GM12878 (cell line): ENCODE data around the gene EHD1. TPM values are rescaled to one million over a fixed set of nuclear protein-coding genes. Genes with fewer than 3 reads are reported as not detected.

ENCODE experiments used
- ATAC-seq: fragments of 200-7000 bp; cut with Tn5 transposase; 3 replicates; pipeline ENCODE4 v1.9.1; 2020; ENCODE audit warnings: mild to moderate bottlenecking, moderate library complexity
- BruUV-seq: library from RNA; stranded (reverse); fragments of 400-500 nt; replicated peaks from 2 replicates; lab custom pipeline; 2021; lab: Mats Ljungman, UMichigan
- CTCF ChIA-PET: fragments of 300-600 bp; sonication (Branson Sonifier 250); formaldehyde crosslinking; extraction: SDS; loops from one replicate; lab custom pipeline; 2021; ENCODE audit warnings: inconsistent platforms; lab: Yijun Ruan, JAX
- POLR2A ChIA-PET: fragments of 350-600 bp; formaldehyde crosslinking; extraction: SDS; loops from one replicate; lab custom pipeline; 2021; ENCODE audit warnings: inconsistent platforms; lab: Charles Lee
- RAD21 ChIA-PET: fragments of 300-600 bp; sonication (Branson Sonifier 250); formaldehyde crosslinking; loops from one replicate; lab custom pipeline; 2023; ENCODE audit warnings: antibody characterized with exemption; ENCODE audit not compliant: unreplicated experiment; lab: Charles Lee
- SMC1A ChIA-PET: fragments of 300-600 bp; sonication (Branson Sonifier 250); formaldehyde crosslinking; loops from one replicate; lab custom pipeline; 2023; ENCODE audit not compliant: unreplicated experiment, uncharacterized antibody; lab: Charles Lee
- DNase-seq: peaks from one replicate; pipeline ENCODE4 v3.0.0-alpha.2; 2011; ENCODE audit warnings: low read depth, low spot score
- FAIRE-seq: peaks from 3 replicates; lab custom pipeline; 2011; peaks lifted over from hg19 to GRCh38; lab: Jason Lieb, UNC
- H2AFZ ChIP-seq: 2 replicates; pipeline ENCODE4 v1.6.0; 2011; ENCODE audit warnings: low read depth, low read length, control low read depth; ENCODE audit not compliant: control insufficient read depth
- H3K27ac ChIP-seq: 2 replicates; pipeline ENCODE4 v1.5.1; 2011; ENCODE audit warnings: control low read depth; ENCODE audit not compliant: control insufficient read depth, insufficient read depth
- H3K27me3 ChIP-seq, 2 experiments: replicated peaks in 1 of 2; 2 replicates each; pipeline versions ENCODE4 v1.6.0 to v1.6.1; 2011; ENCODE audit warnings: low read length in 1 of 2; ENCODE audit not compliant: control insufficient read depth in 2 of 2, insufficient read depth in 2 of 2
- H3K36me3 ChIP-seq, 2 experiments: 2 replicates each; pipeline ENCODE4 v1.5.1; 2011; ENCODE audit warnings: low read length in 1 of 2; ENCODE audit not compliant: control insufficient read depth in 2 of 2, insufficient read depth in 2 of 2
- H3K4me1 ChIP-seq: 2 replicates; pipeline ENCODE4 v1.6.1; 2011; ENCODE audit warnings: mild to moderate bottlenecking, low read length, moderate library complexity, mixed read lengths; ENCODE audit not compliant: control insufficient read depth, insufficient read depth
- H3K4me2 ChIP-seq: 2 replicates; pipeline ENCODE4 v1.6.0; 2011; ENCODE audit warnings: control low read depth; ENCODE audit not compliant: control insufficient read depth, insufficient read depth
- H3K4me3 ChIP-seq: fragments of 200-600 bp; sonication (generic); 2 replicates; pipeline ENCODE4 v1.5.1; 2016
- H3K79me2 ChIP-seq: 2 replicates; pipeline ENCODE4 v1.6.0; 2011; ENCODE audit warnings: low read length; ENCODE audit not compliant: control insufficient read depth, insufficient read depth
- H3K9ac ChIP-seq: 2 replicates; pipeline ENCODE4 v1.8.0; 2011; ENCODE audit warnings: low read length, control low read depth, mixed read lengths; ENCODE audit not compliant: control insufficient read depth, insufficient read depth
- H3K9me3 ChIP-seq: replicated peaks from 3 replicates; pipeline ENCODE4 v1.5.1; 2011; ENCODE audit warnings: mild to moderate bottlenecking, low read length; ENCODE audit not compliant: control insufficient read depth, insufficient read depth
- H4K20me1 ChIP-seq: 2 replicates; pipeline ENCODE4 v1.6.0; 2011; ENCODE audit not compliant: control insufficient read depth, insufficient read depth
- BACH1 ChIP-seq: fragments of 450-650 bp; IDR thresholded peaks from 2 replicates; pipeline ENCODE4 v1.6.1; 2017; ENCODE audit warnings: mild to moderate bottlenecking, borderline replicate concordance
- BHLHE40 ChIP-seq, 2 experiments: fragments of 450-650 bp in 1 of 2; IDR thresholded peaks; 2 replicates each; pipeline ENCODE4 v1.6.1; 2011 to 2017; ENCODE audit warnings: low read depth in 2 of 2, borderline replicate concordance in 1 of 2, improper control_type of control experiment in 1 of 2, low read length in 1 of 2, mild to moderate bottlenecking in 1 of 2
- CREM ChIP-seq: IDR thresholded peaks from 2 replicates; pipeline ENCODE4 v1.6.1; 2014; ENCODE audit warnings: antibody characterized with exemption, low read depth
- HDAC6 ChIP-seq: fragments of 200-600 bp; sonication (generic); IDR thresholded peaks from one replicate; pipeline ENCODE4 v1.8.0; 2017; ENCODE audit warnings: antibody characterized with exemption; ENCODE audit not compliant: unreplicated experiment
- IKZF2 ChIP-seq, 2 experiments: fragments of 450-650 bp; IDR thresholded peaks; 2 replicates each; pipeline ENCODE4 v1.6.1; 2017; ENCODE audit warnings: mild to moderate bottlenecking in 2 of 2, moderate library complexity in 2 of 2
- POLR2A ChIP-seq: IDR thresholded peaks from 2 replicates; pipeline ENCODE4 v1.6.1; 2011; ENCODE audit warnings: low read depth, mild to moderate bottlenecking, low read length
- SREBF1 ChIP-seq: IDR thresholded peaks from 2 replicates; pipeline ENCODE4 v1.6.1; 2012; ENCODE audit warnings: mild to moderate bottlenecking, low read length
- YY1 ChIP-seq: IDR thresholded peaks from 2 replicates; pipeline ENCODE4 v1.6.1; 2011; ENCODE audit warnings: low read depth, mild to moderate bottlenecking, low read length
- ZZZ3 ChIP-seq: IDR thresholded peaks from 2 replicates; pipeline ENCODE4 v1.6.1; 2011; ENCODE audit warnings: low read depth; ENCODE audit not compliant: control insufficient read depth, insufficient read length
- WGBS: methylation state at CpG from one replicate; pipeline ENCODE4 v1.1.6; 2016; ENCODE audit warnings: low lambda C conversion rate; ENCODE audit not compliant: insufficient replicate concordance, insufficient coverage; ENCODE audit errors: missing lambda C conversion rate; 5-methylcytosine and 5-hydroxymethylcytosine counted together
- in situ Hi-C: fragments of 300-500 bp; cut with MboI; formaldehyde crosslinking; loops from 9 replicates; pipeline ENCODE4 v1.14.3; 2018; ENCODE audit warnings: mixed read lengths
- intact Hi-C: fragments of 100-400 bp; cut with micrococcal nuclease; formaldehyde crosslinking; loops from one replicate; pipeline ENCODE4 v1.14.2; 2022; ENCODE audit not compliant: unreplicated experiment
- polyA plus RNA-seq, 11 experiments: library from polyadenylated mRNA; depleted of rRNA in 4 of 11; unstranded in 6 of 11; stranded (reverse) in 5 of 11; fragments of >200 nt; fragmentation: Nextera tagmentation in 4 of 11; fragmentation: Illumina TruSeq in 1 of 11; extraction: Ambion mirVana in 4 of 11; extraction: Trizol in 1 of 11; gene quantifications; 1 replicate in 1 of 11; 2 replicates in 10 of 11; pipeline versions ENCODE4 v1.2.1 to v1.2.3, GENCODE V29; 2011 to 2016; ENCODE audit warnings: inconsistent platforms in 2 of 11, missing spikeins in 2 of 11, low read depth in 1 of 11
- total RNA-seq, 4 experiments: library from RNA; depleted of rRNA in 3 of 4; stranded (reverse); fragments of >200 nt in 3 of 4; fragmentation: Illumina TruSeq in 1 of 4; extraction: Trizol in 1 of 4; gene quantifications; 2 replicates each; pipeline versions ENCODE4 v1.2.1 to v1.2.3, GENCODE V29; 2013 to 2021
- TF ChIP-seq, protein P1 (sequence below): IDR thresholded peaks from 2 replicates; pipeline ENCODE4 v1.6.1; 2012; ENCODE audit warnings: low read depth, low read length, improper control_type of control experiment
- TF ChIP-seq, protein P2 (sequence below): IDR thresholded peaks from 2 replicates; pipeline ENCODE4 v1.6.1; 2012; ENCODE audit warnings: mild to moderate bottlenecking, low read depth, low read length

Gene EHD1
- total and polyA plus RNA-seq, 10 of the 15 experiments (the other 5 are each of a cell fraction or from before 2014, with no cell fraction given), result 1.0 to 165 (median 66.5) TPM

DNA sequence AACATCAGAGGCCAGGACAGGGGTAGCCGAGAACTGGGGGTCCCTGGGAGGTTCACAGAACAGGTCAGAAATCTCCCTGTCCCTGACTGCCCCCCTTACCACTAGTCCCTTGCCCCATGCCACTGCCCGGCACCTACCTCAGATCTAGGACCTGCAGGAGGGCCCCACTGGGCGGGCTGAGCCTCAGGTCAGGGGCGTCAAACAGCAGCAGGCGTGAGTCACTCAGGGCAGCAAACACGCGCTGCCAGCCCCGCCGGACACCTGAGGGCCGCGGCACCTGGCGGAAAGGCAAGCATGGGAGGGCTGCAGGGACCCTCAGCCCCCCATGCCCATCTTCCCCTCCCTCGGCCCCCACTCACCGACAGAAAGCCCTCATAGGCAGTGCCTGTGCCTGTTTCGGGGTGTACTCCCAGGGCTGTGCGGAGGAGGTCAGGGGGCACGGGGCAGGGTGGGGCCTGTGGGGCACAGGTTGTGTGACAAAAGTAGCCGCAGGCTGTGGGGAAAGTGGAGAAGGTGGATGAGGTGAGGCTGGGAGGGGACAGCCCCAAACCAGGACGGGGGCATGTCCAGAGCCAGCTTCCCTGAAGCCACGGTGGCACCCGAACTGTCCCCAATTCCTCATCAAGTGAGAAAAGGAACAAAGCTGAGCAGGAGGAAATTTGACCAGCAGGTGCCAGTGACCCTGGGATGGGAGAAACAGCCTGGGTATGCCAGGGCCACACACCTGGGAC, 45.8 kb downstream of the EHD1 start (continued):
- TF ChIP-seq, protein P1, sequence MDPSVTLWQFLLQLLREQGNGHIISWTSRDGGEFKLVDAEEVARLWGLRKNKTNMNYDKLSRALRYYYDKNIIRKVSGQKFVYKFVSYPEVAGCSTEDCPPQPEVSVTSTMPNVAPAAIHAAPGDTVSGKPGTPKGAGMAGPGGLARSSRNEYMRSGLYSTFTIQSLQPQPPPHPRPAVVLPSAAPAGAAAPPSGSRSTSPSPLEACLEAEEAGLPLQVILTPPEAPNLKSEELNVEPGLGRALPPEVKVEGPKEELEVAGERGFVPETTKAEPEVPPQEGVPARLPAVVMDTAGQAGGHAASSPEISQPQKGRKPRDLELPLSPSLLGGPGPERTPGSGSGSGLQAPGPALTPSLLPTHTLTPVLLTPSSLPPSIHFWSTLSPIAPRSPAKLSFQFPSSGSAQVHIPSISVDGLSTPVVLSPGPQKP, result no peak
- TF ChIP-seq YY1 (no peak), ZZZ3 (no peak), BACH1 (no peak), CREM (no peak)

DNA sequence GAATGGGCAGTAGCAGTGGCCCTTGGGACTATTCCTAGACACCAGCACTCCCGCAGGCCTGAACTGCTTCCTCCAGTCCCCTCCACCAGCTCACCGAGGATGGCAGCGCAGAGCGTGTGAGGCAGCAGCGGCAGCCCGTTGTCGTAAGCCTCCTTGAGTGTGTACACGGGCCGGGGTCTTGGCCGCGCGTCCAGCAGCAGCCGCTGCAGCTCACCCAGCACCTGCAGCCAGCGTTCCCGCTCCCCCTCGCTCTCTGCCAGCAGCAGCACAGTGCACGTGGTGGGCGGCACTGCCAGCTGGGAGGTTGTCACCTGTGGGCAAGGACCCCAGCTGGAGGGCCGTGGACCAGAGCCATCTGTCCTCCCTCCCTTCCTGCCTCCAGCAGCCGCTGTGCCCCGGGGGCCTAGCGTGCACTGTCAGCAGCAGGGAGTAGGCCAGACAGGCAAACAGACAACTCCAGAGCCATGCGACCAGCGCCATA, 47.0 kb downstream of the EHD1 start:
- Histone ChIP-seq H3K9me3 (no peaks in the 10 kb centered on the region), H3K4me2 (no peak overlapping the region), H4K20me1 (no peaks in the 10 kb centered on the region), H3K4me1 (no peaks in the 10 kb centered on the region), H3K27me3 (no peaks in the 10 kb centered on the region), H3K9ac (no peak overlapping the region), H3K79me2 (no peaks in the 10 kb centered on the region), H3K4me3 (no peak overlapping the region), H2AFZ (no peak overlapping the region), H3K27ac (no peak overlapping the region), H3K36me3 (no peaks in the 10 kb centered on the region)
- CTCF ChIA-PET, result no interaction called here
- TF ChIP-seq BHLHE40 (IDR thresholded peaks at IDR 0.05; ENCODE audit: borderline replicate concordance in 1 of 2, low read depth in 2 of 2, low read length in 1 of 2) (no peak), HDAC6 (no peak), POLR2A (no peak), IKZF2 (IDR thresholded peaks at IDR 0.05) (no peak), SREBF1 (no peak)
- TF ChIP-seq, protein P2, sequence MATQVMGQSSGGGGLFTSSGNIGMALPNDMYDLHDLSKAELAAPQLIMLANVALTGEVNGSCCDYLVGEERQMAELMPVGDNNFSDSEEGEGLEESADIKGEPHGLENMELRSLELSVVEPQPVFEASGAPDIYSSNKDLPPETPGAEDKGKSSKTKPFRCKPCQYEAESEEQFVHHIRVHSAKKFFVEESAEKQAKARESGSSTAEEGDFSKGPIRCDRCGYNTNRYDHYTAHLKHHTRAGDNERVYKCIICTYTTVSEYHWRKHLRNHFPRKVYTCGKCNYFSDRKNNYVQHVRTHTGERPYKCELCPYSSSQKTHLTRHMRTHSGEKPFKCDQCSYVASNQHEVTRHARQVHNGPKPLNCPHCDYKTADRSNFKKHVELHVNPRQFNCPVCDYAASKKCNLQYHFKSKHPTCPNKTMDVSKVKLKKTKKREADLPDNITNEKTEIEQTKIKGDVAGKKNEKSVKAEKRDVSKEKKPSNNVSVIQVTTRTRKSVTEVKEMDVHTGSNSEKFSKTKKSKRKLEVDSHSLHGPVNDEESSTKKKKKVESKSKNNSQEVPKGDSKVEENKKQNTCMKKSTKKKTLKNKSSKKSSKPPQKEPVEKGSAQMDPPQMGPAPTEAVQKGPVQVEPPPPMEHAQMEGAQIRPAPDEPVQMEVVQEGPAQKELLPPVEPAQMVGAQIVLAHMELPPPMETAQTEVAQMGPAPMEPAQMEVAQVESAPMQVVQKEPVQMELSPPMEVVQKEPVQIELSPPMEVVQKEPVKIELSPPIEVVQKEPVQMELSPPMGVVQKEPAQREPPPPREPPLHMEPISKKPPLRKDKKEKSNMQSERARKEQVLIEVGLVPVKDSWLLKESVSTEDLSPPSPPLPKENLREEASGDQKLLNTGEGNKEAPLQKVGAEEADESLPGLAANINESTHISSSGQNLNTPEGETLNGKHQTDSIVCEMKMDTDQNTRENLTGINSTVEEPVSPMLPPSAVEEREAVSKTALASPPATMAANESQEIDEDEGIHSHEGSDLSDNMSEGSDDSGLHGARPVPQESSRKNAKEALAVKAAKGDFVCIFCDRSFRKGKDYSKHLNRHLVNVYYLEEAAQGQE, result no peak
- WGBS, result 75% methylated on average over 24 of the region's 24 CpGs
- SMC1A ChIA-PET, result no interaction called here
- no TSS peak for BruUV-seq
- RAD21 ChIA-PET, result no interaction called here
- FAIRE-seq (no peak), ATAC-seq (no peak), DNase-seq (no peak)
- POLR2A ChIA-PET, result no interaction called here
- intact Hi-C loops (no loop called here), in situ Hi-C loops (no loop called here)
